B cell (primary cell): ENCODE measurements around the gene GPR62. TPM values are rescaled to one million over a fixed set of nuclear protein-coding genes. Genes with fewer than 3 reads are reported as not detected.

Source experiments
- ATAC-seq: fragments of 200-7000 bp; cut with Tn5 transposase; one replicate; pipeline ENCODE4 v1.10.0; 2021; ENCODE audit warnings: low read depth, mild to moderate bottlenecking, moderate number of reproducible peaks, moderate library complexity
- CTCF ChIA-PET: fragments of 350-600 bp; sonication (Branson Sonifier 250); formaldehyde crosslinking; loops from one replicate; lab custom pipeline; 2021; ENCODE audit warnings: antibody characterized with exemption, inconsistent platforms; lab: Charles Lee
- POLR2A ChIA-PET: fragments of 350-600 bp; sonication (Branson Sonifier 250); formaldehyde crosslinking; loops from one replicate; lab custom pipeline; 2021; ENCODE audit warnings: antibody characterized with exemption; lab: Charles Lee
- DNase-seq: peaks from one replicate; pipeline ENCODE4 v3.0.0; 2013
- H2AFZ ChIP-seq: 2 replicates; pipeline ENCODE4 v1.6.1; 2012; ENCODE audit warnings: mild to moderate bottlenecking, low read depth, low read length; ENCODE audit not compliant: insufficient read depth, poor library complexity, severe bottlenecking
- H3K27ac ChIP-seq, 2 donors: 1 replicate in 1 of 2; 2 replicates in 1 of 2; pipeline ENCODE4 v1.5.1; 2012 to 2013; ENCODE audit warnings: low read length in 2 of 2, mild to moderate bottlenecking in 2 of 2, moderate library complexity in 1 of 2
- H3K27me3 ChIP-seq, 4 experiments: fragments of 200-600 bp in 1 of 4; sonication (generic) in 1 of 4; replicated peaks in 1 of 4; 1 replicate in 2 of 4; 2 replicates in 2 of 4; pipeline versions ENCODE4 v1.6.1 to v1.7.0; 2013 to 2016; ENCODE audit warnings: low read length in 3 of 4, mild to moderate bottlenecking in 2 of 4, mixed read lengths in 1 of 4, moderate library complexity in 1 of 4; ENCODE audit not compliant: insufficient read depth in 4 of 4, control insufficient read depth in 3 of 4; ENCODE audit errors: control extremely low read depth in 1 of 4
- H3K36me3 ChIP-seq, 2 experiments: replicated peaks in 1 of 2; 1 replicate in 1 of 2; 2 replicates in 1 of 2; pipeline versions ENCODE4 v1.6.1 to v1.7.1; 2013; ENCODE audit warnings: low read length in 1 of 2; ENCODE audit not compliant: insufficient read depth in 2 of 2, control insufficient read depth in 1 of 2; ENCODE audit errors: control extremely low read depth in 1 of 2, extremely low read depth in 1 of 2
- H3K4me1 ChIP-seq, 2 donors: fragments of 200-600 bp in 1 of 2; sonication (generic) in 1 of 2; 1 replicate in 1 of 2; 2 replicates in 1 of 2; pipeline versions ENCODE4 v1.5.1 to v1.6.1; 2013 to 2017; ENCODE audit warnings: low read length in 2 of 2; ENCODE audit not compliant: control insufficient read depth in 2 of 2, insufficient read depth in 2 of 2
- H3K4me2 ChIP-seq: replicated peaks from 2 replicates; pipeline ENCODE3; 2012; ENCODE audit warnings: mild to moderate bottlenecking, low read depth, low read length; ENCODE audit not compliant: poor library complexity, severe bottlenecking
- H3K4me3 ChIP-seq, 5 experiments: fragments of 200-600 bp in 1 of 5; sonication (generic) in 1 of 5; 1 replicate in 3 of 5; 2 replicates in 2 of 5; pipeline versions ENCODE4 v1.5.1 to v1.7.0; 2011 to 2016; ENCODE audit warnings: low read length in 4 of 5, mild to moderate bottlenecking in 4 of 5, low read depth in 2 of 5, control low read depth in 1 of 5, moderate library complexity in 1 of 5; ENCODE audit not compliant: insufficient read depth in 1 of 5; ENCODE audit errors: control extremely low read depth in 1 of 5, extremely low read depth in 1 of 5
- H3K79me2 ChIP-seq: fragments of 200-600 bp; sonication (generic); one replicate; pipeline ENCODE4 v1.6.0; 2016; ENCODE audit warnings: low read length; ENCODE audit not compliant: control insufficient read depth, insufficient read depth
- H3K9ac ChIP-seq: fragments of 200-600 bp; sonication (generic); 2 replicates; pipeline ENCODE4 v1.6.1; 2017; ENCODE audit warnings: mild to moderate bottlenecking, low read length, moderate library complexity
- H3K9me3 ChIP-seq, 3 donors: one replicate each; pipeline versions ENCODE4 v1.6.1 to v1.7.1; 2013; ENCODE audit warnings: low read length in 2 of 3; ENCODE audit not compliant: control insufficient read depth in 2 of 3, insufficient read depth in 1 of 3; ENCODE audit errors: control extremely low read depth in 1 of 3
- H4K20me1 ChIP-seq: 2 replicates; pipeline ENCODE4 v1.6.0; 2012; ENCODE audit warnings: mild to moderate bottlenecking, low read length; ENCODE audit not compliant: insufficient read depth, control insufficient read depth, poor library complexity, severe bottlenecking
- H3K27ac Mint-ChIP-seq: one replicate; pipeline ENCODE4 v1.8.0; 2021; ENCODE audit warnings: mixed read lengths
- H3K27me3 Mint-ChIP-seq: one replicate; pipeline ENCODE4 v1.8.0; 2021; ENCODE audit warnings: mixed read lengths
- H3K4me1 Mint-ChIP-seq: one replicate; pipeline ENCODE4 v1.8.0; 2021; ENCODE audit warnings: mixed read lengths
- H3K4me3 Mint-ChIP-seq: one replicate; pipeline ENCODE4 v1.8.0; 2021; ENCODE audit warnings: mixed read lengths
- H3K9me3 Mint-ChIP-seq: one replicate; pipeline ENCODE4 v1.8.0; 2022; ENCODE audit warnings: mixed read lengths; ENCODE audit not compliant: insufficient read depth
- CTCF ChIP-seq: fragments of 200-600 bp; IDR thresholded peaks from one replicate; pipeline ENCODE4 v1.8.0; 2022; ENCODE audit warnings: antibody characterized with exemption, mild to moderate bottlenecking
- EZH2 ChIP-seq: IDR thresholded peaks from 2 replicates; pipeline ENCODE4 v1.6.1; 2012; ENCODE audit warnings: borderline replicate concordance, low read depth, mild to moderate bottlenecking, moderate library complexity, low read length; ENCODE audit not compliant: insufficient read depth, poor library complexity, severe bottlenecking
- WGBS: methylation state at CpG from one replicate; pipeline ENCODE4 v1.1.5; 2013; ENCODE audit warnings: missing lambda C conversion rate; ENCODE audit not compliant: insufficient coverage; 5-methylcytosine and 5-hydroxymethylcytosine counted together
- intact Hi-C: fragments of 100-400 bp; cut with micrococcal nuclease; formaldehyde crosslinking; loops from one replicate; pipeline ENCODE4 v1.10.0; 2022
- polyA plus RNA-seq: library from polyadenylated mRNA; depleted of rRNA; stranded (reverse); fragments of >200 nt; gene quantifications from 2 replicates; pipeline ENCODE4 v1.2.3, GENCODE V29; 2012
- total RNA-seq, 2 donors: library from RNA; stranded (reverse); fragments of 120-200 nt in 1 of 2; gene quantifications; 1 replicate in 1 of 2; 2 replicates in 1 of 2; pipeline versions ENCODE4 v1.2.3 to v1.2.4, GENCODE V29; 2013 to 2022

The GPR62 gene
- total and polyA plus RNA-seq, 2 donors (not counting 1 experiment from before 2014, with no cell fraction given) = not detected

GRCh38 chr3:51934991-51935885 is 19.9 kb upstream of the GPR62 start:
- TF ChIP-seq EZH2 (no peak), CTCF (no peak)
- Histone ChIP-seq H3K4me2 (no peak overlapping the region), H3K4me1 (no peaks in the 10 kb centered on the region), H3K9ac (no peak overlapping the region), H3K9me3 (no peaks in the 10 kb centered on the region), H3K27me3 (no peaks in the 10 kb centered on the region), H4K20me1 (no peaks in the 10 kb centered on the region), H3K36me3 (peaks cover 4 to 70% of the 10 kb centered on the region in 2 experiments), H3K4me3 (no peak overlapping the region), H3K79me2 (peaks cover 7% of the 10 kb centered on the region), H3K27ac (no peak overlapping the region), H2AFZ (no peak overlapping the region)
- WGBS = 94% methylated on average over 17 of the region's 28 CpGs
- ATAC-seq (no peak), DNase-seq (no peak)
- ChIA-PET POLR2A (interaction anchor here (0.6 kb wide), 1 partner anchor 48 kb away, joined by 3 read pairs; no protein-coding TSS in a partner anchor), CTCF (no interaction called here)
- no peak overlapping the region for H3K27ac Mint-ChIP-seq
- no peaks in the 10 kb centered on the region for H3K27me3 Mint-ChIP-seq
- H3K4me3 Mint-ChIP-seq = no peak overlapping the region
- intact Hi-C loops = no loop called here
- peaks cover 10% of the 10 kb centered on the region for H3K4me1 Mint-ChIP-seq
- H3K9me3 Mint-ChIP-seq = no peaks in the 10 kb centered on the region
